Measurements from ENCODE around the gene CDSN. TPM values are rescaled to one million over a fixed set of nuclear protein-coding genes. Genes with fewer than 3 reads are reported as not detected.

The CDSN gene
- total RNA-seq, 1 donor from 2014 or later: not detected

GRCh38 chr6:31162463-31163165, 42.4 kb upstream of the CDSN start:
- no peak overlapping the region for H3K4me3 ChIP-seq (ENCODE audit: low read depth, low read length)
- TF ChIP-seq CTCF (conservative IDR thresholded peaks at IDR 0.05; ENCODE audit: low read depth, low read length): no peak
- no peak for DNase-seq (ENCODE audit: low read depth)

GRCh38 chr6:31161216-31162126, 41.2 kb upstream of the CDSN start:
- TF ChIP-seq CTCF (conservative IDR thresholded peaks at IDR 0.05; ENCODE audit: low read depth, low read length): no peak
- no peak for DNase-seq (ENCODE audit: low read depth)
- H3K4me3 ChIP-seq (ENCODE audit: low read depth, low read length): no peak overlapping the region

DNA sequence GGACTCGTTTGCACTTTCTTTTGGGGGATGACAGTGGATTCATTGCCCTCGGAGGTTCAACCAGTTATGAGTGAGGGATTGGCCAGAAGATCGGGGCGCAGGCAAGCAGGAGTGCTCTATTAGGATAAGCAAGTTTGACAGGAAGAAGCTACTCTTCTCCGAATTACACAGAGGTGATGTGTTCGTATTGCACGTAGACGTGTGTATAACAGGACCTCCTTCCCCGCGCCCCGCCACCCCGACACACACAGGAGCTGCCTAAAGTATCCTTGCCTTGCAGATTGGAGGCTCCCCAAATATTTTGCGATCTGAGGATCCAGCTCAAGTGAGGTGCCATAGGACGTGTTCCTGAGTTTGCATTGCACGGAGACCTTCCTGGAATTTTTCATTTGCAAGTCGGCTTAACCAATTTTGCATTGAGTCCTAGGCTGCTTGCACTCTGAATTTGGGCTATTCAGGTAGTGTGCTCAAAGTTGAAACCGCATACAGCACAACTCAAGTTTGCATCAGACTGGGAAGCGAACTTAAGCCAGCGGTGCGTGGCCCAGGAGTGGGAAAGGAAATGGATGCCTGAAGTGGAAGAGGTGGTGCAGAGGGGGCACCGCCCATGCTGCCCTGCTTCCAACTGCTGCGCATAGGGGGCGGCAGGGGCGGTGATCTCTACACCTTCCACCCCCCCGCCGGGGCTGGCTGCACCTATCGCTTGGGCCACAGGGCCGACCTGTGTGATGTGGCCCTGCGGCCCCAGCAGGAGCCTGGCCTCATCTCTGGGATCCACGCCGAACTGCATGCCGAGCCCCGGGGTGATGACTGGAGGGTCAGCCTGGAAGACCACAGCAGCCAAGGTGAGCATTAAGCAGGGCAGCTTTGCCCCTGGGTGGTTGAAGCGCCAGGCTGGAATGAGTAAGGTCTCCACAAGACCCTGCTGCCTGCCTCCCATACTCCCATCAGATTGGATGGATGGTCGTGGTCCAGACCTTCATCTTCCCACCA, 38.9 kb upstream of the CDSN start:
- DNase-seq (ENCODE audit: low read depth): no peak
- H3K4me3 ChIP-seq (ENCODE audit: low read depth, low read length): peak overlapping the region; percentile 82
- no peak for TF ChIP-seq CTCF (conservative IDR thresholded peaks at IDR 0.05; ENCODE audit: low read depth, low read length)

- TF ChIP-seq CTCF (conservative IDR thresholded peaks at IDR 0.05; ENCODE audit: low read depth, low read length): no peak
- DNase-seq (ENCODE audit: low read depth): peak; percentile 82
- H3K4me3 ChIP-seq (ENCODE audit: low read depth, low read length): peak within 1 kb of the TSS; percentile 82
These were observed 38.1 kb upstream of the CDSN start, which contains the start of gene TCF19 for GRCh38 chr6:31158140-31158862. TSS of gene TCF19 (plus strand) at chr6:31158589. CDS start at chr6:31159470, 881 bp downstream.

- H3K4me3 ChIP-seq (ENCODE audit: low read depth, low read length): peak within 1 kb of the TSS; percentile 82
- TF ChIP-seq CTCF (conservative IDR thresholded peaks at IDR 0.05; ENCODE audit: low read depth, low read length): no peak
- DNase-seq (ENCODE audit: low read depth): no peak
These were observed 37.4 kb upstream of the CDSN start, which contains the start of gene CCHCR1 for GRCh38 chr6:31157513-31158139. TSS of gene CCHCR1 (minus strand) at chr6:31157802. CDS start at chr6:31157600, 202 bp downstream.

Measured in epithelial cell of proximal tubule (primary cell).